K562 treated with DMSO at 1 percent for 4 hours (cell line): ENCODE data around the gene TRPM2. TPM values are rescaled to one million over a fixed set of nuclear protein-coding genes. Genes with fewer than 3 reads are reported as not detected.

Experiments
- total RNA-seq: library from RNA; unstranded; fragments of 300-600 nt; gene quantifications from 2 replicates; pipeline ENCODE4 v1.2.3, GENCODE V29; 2022; ENCODE audit not compliant: insufficient read depth

Gene TRPM2
- total RNA-seq: 2.0 and 2.5 TPM in 2 replicates

DNA sequence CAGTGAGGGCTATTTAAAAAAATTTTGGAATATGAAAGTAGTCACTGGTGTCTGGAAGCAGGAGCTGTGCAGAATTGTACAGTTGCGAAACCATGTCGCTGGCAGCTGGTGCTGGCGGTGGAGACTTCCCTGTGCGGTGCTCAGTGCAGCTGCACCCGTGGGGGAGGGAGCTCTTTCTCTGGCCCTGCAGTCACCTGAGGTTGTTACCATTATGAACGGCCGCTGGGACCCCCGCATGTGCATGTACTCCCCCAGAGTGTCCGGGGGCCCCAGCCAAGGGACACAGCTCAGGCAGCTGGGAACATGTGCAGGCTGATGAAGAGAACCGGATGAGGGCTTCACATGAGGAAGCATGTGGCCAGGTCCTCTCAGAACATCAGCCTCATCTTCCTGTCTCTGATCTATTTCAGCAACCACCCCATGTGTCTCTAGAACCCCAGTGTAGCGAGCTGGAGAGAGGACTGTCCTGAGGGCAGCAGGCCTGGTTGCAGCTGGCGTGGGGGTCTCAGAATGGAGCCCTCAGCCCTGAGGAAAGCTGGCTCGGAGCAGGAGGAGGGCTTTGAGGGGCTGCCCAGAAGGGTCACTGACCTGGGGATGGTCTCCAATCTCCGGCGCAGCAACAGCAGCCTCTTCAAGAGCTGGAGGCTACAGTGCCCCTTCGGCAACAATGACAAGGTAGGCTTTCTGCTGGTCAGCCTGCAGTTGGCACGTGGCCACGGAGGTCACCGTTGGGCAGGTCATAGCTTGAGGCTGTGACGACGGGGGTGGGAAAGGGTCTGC is at the start of gene TRPM2:
TRPM2 (plus strand) TSS at position 431 of the 780 bp plus-strand sequence; CDS start at position 511, 80 bp downstream.

DNA sequence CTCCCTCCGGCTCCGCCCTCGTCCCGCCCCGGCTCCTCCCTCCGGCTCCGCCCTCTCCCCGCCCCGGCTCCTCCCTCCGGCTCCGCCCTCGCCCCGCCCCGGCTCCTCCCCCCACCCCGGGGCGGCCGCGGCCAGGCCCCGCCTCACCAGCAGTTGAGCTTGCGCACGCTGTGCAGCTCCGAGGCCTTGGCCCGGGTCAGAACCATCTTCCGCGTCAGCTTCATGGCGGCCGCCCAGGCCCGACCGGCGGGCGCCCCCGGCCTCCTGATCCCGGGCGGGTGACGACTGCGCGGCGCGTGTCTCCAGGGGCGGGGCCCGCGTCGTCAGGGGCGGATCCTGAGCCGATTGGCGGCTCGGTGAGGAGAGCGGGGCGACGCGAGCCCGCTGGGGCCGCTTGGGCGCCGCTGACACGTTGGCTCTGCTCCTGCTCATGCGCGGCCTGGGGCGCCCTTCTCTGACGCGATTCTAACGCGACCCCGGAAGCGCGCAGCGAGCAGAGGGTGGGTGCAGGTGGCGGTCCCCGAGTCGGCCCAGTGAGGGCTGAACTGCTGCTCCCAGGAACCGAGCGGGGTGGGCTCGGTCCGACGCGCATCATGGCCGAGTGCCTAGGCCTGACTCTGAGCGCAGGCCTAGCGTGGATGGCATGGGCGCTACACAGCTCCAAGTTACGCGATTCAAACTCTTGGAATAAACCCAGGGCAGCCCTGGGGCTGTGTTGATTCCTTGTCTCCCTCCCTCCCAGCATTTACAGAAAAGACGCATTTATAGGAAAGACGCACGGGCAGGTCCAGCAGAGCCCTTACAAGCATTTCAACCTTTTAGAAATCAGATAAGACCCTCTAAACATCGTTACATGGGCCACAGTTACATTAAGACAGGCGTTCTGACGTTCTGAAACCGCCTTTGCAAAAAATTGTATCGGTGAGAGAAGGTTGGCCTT is 14.2 kb upstream of the TRPM2 start, which contains the start of gene CFAP410:
CFAP410 (minus strand) TSS at position 420 of the 940 bp plus-strand sequence; CDS start at position 224, 196 bp downstream.

DNA sequence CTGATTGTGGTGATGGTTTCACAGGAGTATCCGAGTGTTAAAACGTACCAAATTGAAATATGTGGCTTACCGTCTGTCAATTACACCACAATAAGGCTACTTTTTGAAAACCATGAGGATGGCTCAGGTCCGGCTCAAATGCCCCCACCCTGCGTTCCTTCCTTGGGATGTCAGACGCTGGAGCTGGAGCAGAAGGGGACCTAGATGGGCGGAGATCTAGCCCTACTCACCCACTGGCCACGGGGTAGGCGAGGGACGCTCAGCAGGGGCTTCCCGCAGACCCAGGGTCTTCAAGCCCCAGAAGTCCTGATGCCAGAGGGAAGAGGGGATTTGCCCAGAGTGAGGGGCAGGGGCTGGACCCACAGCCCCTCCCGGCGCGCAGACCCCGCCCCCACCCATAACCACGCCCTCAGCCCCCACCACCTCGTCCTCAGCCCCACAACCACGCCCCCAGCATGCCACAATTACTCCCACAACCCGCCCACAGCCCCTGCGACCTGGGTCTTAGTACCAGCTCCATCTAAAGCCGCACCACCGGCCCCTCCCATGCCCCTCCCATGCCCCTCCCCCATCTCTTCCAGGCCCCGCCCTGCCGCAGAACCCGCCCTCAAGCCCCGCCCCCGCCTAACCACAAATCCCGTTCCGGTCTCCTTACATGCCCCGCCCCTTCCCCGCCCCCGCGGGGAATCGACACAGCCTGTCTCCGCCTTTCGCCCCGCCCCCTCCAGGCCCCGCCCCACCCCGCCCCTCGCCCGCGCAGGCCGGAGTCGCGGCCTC is 101.5 kb downstream of the TRPM2 start, which contains the start of gene LRRC3:
LRRC3 (plus strand) TSS at position 764 of the 777 bp plus-strand sequence. CDS start 1,135 bp downstream, outside the sequence.

Other genes with a start within 250 kb of the TRPM2 start
- gene PWP2, start 246.2 kb upstream of the TRPM2 start, total RNA-seq: 11.8 and 12.4 TPM in 2 replicates
- 61.9 and 68.0 TPM in 2 replicates for gene GATD3, start 219.9 kb upstream of the TRPM2 start, total RNA-seq
- 4.2 and 4.3 TPM in 2 replicates for gene ICOSLG, start 112.7 kb upstream of the TRPM2 start, total RNA-seq
- gene DNMT3L, start 91.7 kb upstream of the TRPM2 start, total RNA-seq: not detected in 2 replicates
- gene AIRE, start 67.7 kb upstream of the TRPM2 start, total RNA-seq: not detected in 2 replicates
- 109 and 133 TPM in 2 replicates for gene PFKL, start 53.6 kb upstream of the TRPM2 start, total RNA-seq
- gene CFAP410, start 14.2 kb upstream of the TRPM2 start, total RNA-seq: 15.8 and 19.8 TPM in 2 replicates
- gene LRRC3, start 101.9 kb downstream of the TRPM2 start, total RNA-seq: not detected in 2 replicates
- gene KRTAP10-1, start 186.6 kb downstream of the TRPM2 start, total RNA-seq: not detected in 2 replicates
- gene KRTAP10-2, start 197.9 kb downstream of the TRPM2 start, total RNA-seq: not detected in 2 replicates
- gene KRTAP10-3, start 205.2 kb downstream of the TRPM2 start, total RNA-seq: not detected in 2 replicates
- gene KRTAP10-4, start 220.1 kb downstream of the TRPM2 start, total RNA-seq: not detected in 2 replicates
- gene KRTAP10-5, start 227.0 kb downstream of the TRPM2 start, total RNA-seq: not detected in 2 replicates
- gene KRTAP10-6, start 238.9 kb downstream of the TRPM2 start, total RNA-seq: not detected in 2 replicates
- not detected in 2 replicates for gene KRTAP10-7, start 247.0 kb downstream of the TRPM2 start, total RNA-seq